H1 (cell line): Measurements from ENCODE around the gene VAPB. TPM values are rescaled to one million over a fixed set of nuclear protein-coding genes. Genes with fewer than 3 reads are reported as not detected.

ENCODE experiments used
- BRCA1 ChIP-seq: IDR thresholded peaks from 2 replicates; pipeline ENCODE4 v1.6.1; 2012; ENCODE audit warnings: low read depth, low read length, improper control_type of control experiment
- CBX5 ChIP-seq: fragments of 300-800, 300-1000 bp; sonication (generic); IDR thresholded peaks from 2 replicates; pipeline ENCODE4 v1.7.1; 2016; ENCODE audit warnings: antibody characterized with exemption, low read length, low read depth
- KDM4A ChIP-seq: IDR thresholded peaks from one replicate; pipeline ENCODE4 v1.7.1; 2012; ENCODE audit warnings: low read depth, mild to moderate bottlenecking, moderate library complexity, low read length, inconsistent platforms; ENCODE audit not compliant: severe bottlenecking
- PHF8 ChIP-seq: fragments of 200-600 bp; sonication (generic); conservative IDR thresholded peaks from 2 replicates; pipeline ENCODE4 v1.7.1; 2012; ENCODE audit warnings: low read depth, mild to moderate bottlenecking, inconsistent platforms, low read length, moderate library complexity
- SIX5 ChIP-seq: IDR thresholded peaks from 2 replicates; pipeline ENCODE4 v1.6.1; 2011; ENCODE audit warnings: mild to moderate bottlenecking, low read depth, low read length
- TCF12 ChIP-seq: IDR thresholded peaks from 2 replicates; pipeline ENCODE4 v1.6.1; 2011; ENCODE audit warnings: low read depth, mild to moderate bottlenecking, low read length
- polyA plus RNA-seq, 7 experiments: library from polyadenylated mRNA; depleted of rRNA in 3 of 7; stranded (reverse) in 5 of 7; unstranded in 2 of 7; fragments of >200 nt in 5 of 7; fragments of 200-250 nt in 2 of 7; gene quantifications; 1 replicate in 5 of 7; 2 replicates in 1 of 7; 4 replicates in 1 of 7; pipeline versions ENCODE4 v1.2.1 to v1.2.3, GENCODE V29; 2011 to 2013; ENCODE audit warnings: missing spikeins in 2 of 7, mixed read lengths in 2 of 7
- total RNA-seq: library from RNA; stranded (reverse); fragmentation: NEBNext Ultra II Directional; extraction: Animal tissue kit (Norgen Biotek cat#: 25700); gene quantifications from 2 replicates; pipeline ENCODE4 v1.2.1, GENCODE V29; 2021

Gene VAPB
- total and polyA plus RNA-seq, 2 of the 8 experiments (the other 6 are each of a cell fraction or from before 2014, with no cell fraction given): 24.4 to 62.8 TPM

DNA sequence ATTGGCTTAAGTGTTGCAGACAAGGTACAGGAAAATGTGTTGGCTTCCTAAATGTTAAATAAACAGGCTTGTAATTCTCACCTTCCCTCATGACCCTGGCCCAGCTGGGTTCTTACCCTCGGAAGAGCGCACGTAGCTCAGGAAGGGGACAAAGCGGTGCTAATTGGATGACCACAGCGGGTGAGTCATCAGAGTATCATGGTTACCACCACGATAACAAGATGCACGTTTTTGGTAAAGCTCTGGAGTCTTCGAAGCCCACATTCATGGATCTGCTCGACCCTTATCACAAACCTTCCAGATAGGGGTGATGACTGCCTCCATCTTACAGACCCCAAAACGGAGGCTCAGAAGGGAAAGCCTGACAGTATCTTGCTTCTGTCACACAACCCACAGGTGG lies 93.4 kb downstream of the VAPB start (continued):
- no peak for TF ChIP-seq BRCA1
- no peak for TF ChIP-seq KDM4A
- no peak for TF ChIP-seq TCF12
- no peak for TF ChIP-seq PHF8
- no peak for TF ChIP-seq SIX5
- no peak for TF ChIP-seq CBX5
